Lower lobe of right lung (tissue), 2 donors: Measurements from ENCODE around the gene FLT1. TPM values are rescaled to one million over a fixed set of nuclear protein-coding genes. Genes with fewer than 3 reads are reported as not detected.

ENCODE experiments used
- ATAC-seq, 2 donors: fragments of 200-7000 bp; cut with Tn5 transposase; one replicate each; pipeline ENCODE4 v1.9.1; 2020 to 2022; ENCODE audit warnings: mild to moderate bottlenecking in 2 of 2, moderate library complexity in 2 of 2
- DNase-seq: peaks from one replicate; pipeline ENCODE4 v3.0.0-alpha.2; 2020
- H3K27ac ChIP-seq: fragments of 200-600 bp; one replicate; pipeline ENCODE4 v1.8.0; 2022
- H3K27me3 ChIP-seq: fragments of 200-600 bp; one replicate; pipeline ENCODE4 v1.8.0; 2022; ENCODE audit warnings: low read depth
- H3K36me3 ChIP-seq: fragments of 200-600 bp; one replicate; pipeline ENCODE4 v1.8.0; 2022; ENCODE audit warnings: mild to moderate bottlenecking
- H3K4me1 ChIP-seq: fragments of 200-600 bp; one replicate; pipeline ENCODE4 v1.8.0; 2022
- H3K4me3 ChIP-seq: fragments of 200-600 bp; one replicate; pipeline ENCODE4 v1.8.0; 2022; ENCODE audit warnings: mild to moderate bottlenecking
- H3K9me3 ChIP-seq: fragments of 200-600 bp; one replicate; pipeline ENCODE4 v1.8.0; 2022
- CTCF ChIP-seq: fragments of 200-600 bp; IDR thresholded peaks from one replicate; pipeline ENCODE4 v1.8.0; 2022; ENCODE audit warnings: antibody characterized with exemption, mild to moderate bottlenecking
- intact Hi-C: fragments of 100-400 bp; cut with DNase I; formaldehyde crosslinking; loops from one replicate; pipeline ENCODE4 v1.11.0; 2022
- total RNA-seq: library from RNA; stranded (reverse); fragmentation: NEBNext Ultra II Directional; extraction: Animal tissue kit (Norgen Biotek cat#: 25700); gene quantifications from one replicate; pipeline ENCODE4 v1.2.1, GENCODE V29; 2021
- donor health status: DM: no; HTN: yes; CAD: no; lungs with severe emphysema.

Gene FLT1
- total RNA-seq, 1 donor from 2014 or later = 41.9 TPM

GRCh38 chr13:28257305-28257704 lies 237.6 kb downstream of the FLT1 start:
- no peak overlapping the region for H3K4me3 ChIP-seq
- no peaks in the 10 kb centered on the region for H3K9me3 ChIP-seq
- no peaks in the 10 kb centered on the region for H3K4me1 ChIP-seq
- H3K36me3 ChIP-seq = peaks cover 45% of the 10 kb centered on the region
- intact Hi-C loops = no loop called here
- H3K27ac ChIP-seq = no peak overlapping the region
- DNase-seq (no peak), ATAC-seq (no peak)
- no peaks in the 10 kb centered on the region for H3K27me3 ChIP-seq
- TF ChIP-seq CTCF = no peak

GRCh38 chr13:28252547-28252946 lies 242.4 kb downstream of the FLT1 start:
- DNase-seq (no peak), ATAC-seq (no peak)
- Histone ChIP-seq H3K4me1 (no peaks in the 10 kb centered on the region), H3K4me3 (no peak overlapping the region), H3K9me3 (no peaks in the 10 kb centered on the region), H3K27ac (no peak overlapping the region), H3K27me3 (no peaks in the 10 kb centered on the region), H3K36me3 (peaks cover 20% of the 10 kb centered on the region)
- TF ChIP-seq CTCF = no peak
- intact Hi-C loops = no loop called here

- TF ChIP-seq CTCF = no peak
- no peak overlapping the region for H3K27ac ChIP-seq
- no peak for DNase-seq
These were observed 243.5 kb downstream of the FLT1 start for GRCh38 chr13:28251466-28251865.

GRCh38 chr13:28250542-28250941 lies 244.4 kb downstream of the FLT1 start:
- ATAC-seq = no peak
- intact Hi-C loops = no loop called here

More at GRCh38 chr13:28251466-28251865, 243.5 kb downstream of the FLT1 start:
- intact Hi-C loops = no loop called here
- no peaks in the 10 kb centered on the region for H3K27me3 ChIP-seq
- no peaks in the 10 kb centered on the region for H3K9me3 ChIP-seq
- no peak overlapping the region for H3K4me3 ChIP-seq
- ATAC-seq = no peak
- H3K4me1 ChIP-seq = no peaks in the 10 kb centered on the region
- H3K36me3 ChIP-seq = peaks cover 11% of the 10 kb centered on the region

More at GRCh38 chr13:28250542-28250941, 244.4 kb downstream of the FLT1 start:
- Histone ChIP-seq H3K9me3 (no peaks in the 10 kb centered on the region), H3K27ac (no peak overlapping the region), H3K36me3 (peaks cover 6% of the 10 kb centered on the region), H3K4me3 (no peak overlapping the region), H3K4me1 (no peaks in the 10 kb centered on the region), H3K27me3 (no peaks in the 10 kb centered on the region)
- no peak for DNase-seq
- TF ChIP-seq CTCF = no peak

Other genes with a start within 250 kb of the FLT1 start
- gene POMP, start 164.0 kb upstream of the FLT1 start, total RNA-seq = 58.7 TPM
- gene SLC46A3, start 223.8 kb upstream of the FLT1 start, total RNA-seq = 22.7 TPM